MCF 10A (cell line): ENCODE measurements around the gene GFOD1. TPM values are rescaled to one million over a fixed set of nuclear protein-coding genes. Genes with fewer than 3 reads are reported as not detected.
"Not testable (repeated sequence)": the region's sequence is repeated elsewhere in the genome, so short reads cannot be mapped to it uniquely, and the experiment has no call there.

Experiments
- BruUV-seq: library from RNA; stranded (reverse); fragments of 400-500 nt; replicated peaks from 2 replicates; lab custom pipeline; 2021; lab: Mats Ljungman, UMichigan
- CTCF ChIA-PET: fragments of 300-600 bp; sonication (Branson Sonifier 250); formaldehyde crosslinking; extraction: SDS; loops from one replicate; lab custom pipeline; 2021; ENCODE audit warnings: antibody characterized with exemption, inconsistent platforms; lab: Yijun Ruan, JAX
- POLR2A ChIA-PET: fragments of 300-600, 350-650 bp; sonication (Branson Sonifier 250); formaldehyde crosslinking; extraction: SDS; loops from one replicate; lab custom pipeline; 2020; ENCODE audit warnings: antibody characterized with exemption, inconsistent platforms; lab: Yijun Ruan, JAX
- DNase-seq: peaks from one replicate; pipeline ENCODE4 v3.0.0-alpha.2; 2018; ENCODE audit not compliant: unreplicated experiment
- H3K27ac Mint-ChIP-seq: one replicate; pipeline ENCODE4 v1.8.0; 2022; ENCODE audit warnings: mild to moderate bottlenecking, low read depth, mixed read lengths; ENCODE audit not compliant: unreplicated experiment
- H3K27me3 Mint-ChIP-seq: one replicate; pipeline ENCODE4 v1.8.0; 2022; ENCODE audit warnings: mixed read lengths; ENCODE audit not compliant: insufficient read depth, unreplicated experiment
- H3K36me3 Mint-ChIP-seq: one replicate; pipeline ENCODE4 v1.8.0; 2022; ENCODE audit warnings: mild to moderate bottlenecking, moderate library complexity, mixed read lengths; ENCODE audit not compliant: insufficient read depth, unreplicated experiment
- H3K4me1 Mint-ChIP-seq: one replicate; pipeline ENCODE4 v1.8.0; 2022; ENCODE audit warnings: mixed read lengths; ENCODE audit not compliant: insufficient read depth, unreplicated experiment
- H3K4me3 Mint-ChIP-seq: one replicate; pipeline ENCODE4 v1.8.0; 2022; ENCODE audit warnings: mild to moderate bottlenecking, moderate library complexity, mixed read lengths; ENCODE audit not compliant: unreplicated experiment
- H3K9me3 Mint-ChIP-seq: one replicate; pipeline ENCODE4 v1.8.0; 2022; ENCODE audit warnings: mixed read lengths; ENCODE audit not compliant: unreplicated experiment
- CTCF ChIP-seq: fragments of 200-600 bp; IDR thresholded peaks from one replicate; pipeline ENCODE4 v1.8.0; 2022; ENCODE audit warnings: antibody characterized with exemption, mild to moderate bottlenecking; ENCODE audit not compliant: unreplicated experiment
- intact Hi-C: fragments of 100-400 bp; cut with micrococcal nuclease; formaldehyde crosslinking; loops from 2 replicates; pipeline ENCODE4 v1.14.1; 2022
- total RNA-seq: library from RNA; stranded (reverse); gene quantifications from 2 replicates; pipeline ENCODE4 v1.2.3, GENCODE V29; 2022

GFOD1 gene
- total RNA-seq, 1 experiment from 2014 or later = 9.5 TPM

DNA sequence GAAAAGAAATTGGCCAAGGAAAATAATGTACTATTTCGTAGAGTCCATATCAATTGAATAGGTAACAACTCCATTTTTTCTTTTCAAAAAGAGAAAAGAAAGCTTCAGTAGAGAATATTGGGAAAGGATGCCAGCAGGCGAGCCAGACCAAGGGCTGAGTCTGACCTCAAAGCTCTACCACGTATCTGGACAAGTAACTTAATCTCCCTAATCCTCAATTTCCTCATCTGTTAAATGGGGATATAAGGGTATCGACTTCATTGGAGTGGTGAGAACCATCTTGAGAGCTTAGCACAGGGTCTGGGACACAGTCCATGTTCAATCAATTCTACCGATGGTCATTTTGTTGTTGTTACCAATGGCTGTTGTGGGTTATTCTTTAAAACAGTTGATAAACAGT is 95.9 kb downstream of the GFOD1 start:
- ChIA-PET POLR2A (interaction anchor here (0.6 kb wide), 1 partner anchor 24 kb away, joined by 3 read pairs; no protein-coding TSS in a partner anchor), CTCF (interaction anchor here (0.7 to 0.9 kb wide), 2 partner anchors 20 to 53 kb away, joined by 3 to 4 read pairs; no protein-coding TSS in a partner anchor)
- no peak overlapping the region for H3K4me3 Mint-ChIP-seq
- no peak for DNase-seq
- no peak overlapping the region for H3K27ac Mint-ChIP-seq
- no peaks in the 10 kb centered on the region for H3K9me3 Mint-ChIP-seq
- peaks cover 7% of the 10 kb centered on the region for H3K36me3 Mint-ChIP-seq
- intact Hi-C loops = no loop called here
- H3K4me1 Mint-ChIP-seq = peaks cover 13% of the 10 kb centered on the region
- no peak for TF ChIP-seq CTCF
- BruUV-seq = no TSS peak
- no peaks in the 10 kb centered on the region for H3K27me3 Mint-ChIP-seq

DNA sequence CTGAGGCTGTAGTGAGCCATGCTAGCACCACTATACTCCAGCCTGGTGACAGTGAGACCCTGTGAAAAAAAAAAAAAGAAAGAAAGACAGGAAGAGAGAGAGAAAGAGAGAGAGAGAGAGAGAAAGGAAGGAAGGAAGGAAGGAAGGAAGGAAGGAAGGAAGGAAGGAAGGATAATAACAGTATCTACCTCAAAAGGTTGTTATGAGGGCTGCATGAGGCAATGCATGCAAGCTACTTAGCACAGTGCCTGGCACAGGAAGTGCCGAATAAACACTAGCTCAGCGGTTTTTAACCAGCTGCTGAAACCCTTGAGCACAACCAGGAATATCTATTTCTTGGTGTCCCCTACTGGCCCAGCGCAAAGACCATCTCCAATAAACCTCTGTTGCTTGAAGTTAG is 96.7 kb downstream of the GFOD1 start:
- Mint-ChIP-seq H3K4me1 (peaks cover 6% of the 10 kb centered on the region), H3K9me3 (no peaks in the 10 kb centered on the region), H3K4me3 (no peak overlapping the region), H3K27me3 (no peaks in the 10 kb centered on the region), H3K27ac (no peak overlapping the region), H3K36me3 (peaks cover 7% of the 10 kb centered on the region)
- no TSS peak for BruUV-seq
- POLR2A ChIA-PET = no interaction called here
- intact Hi-C loops = no loop called here
- CTCF ChIA-PET = interaction anchor here (0.9 kb wide), 1 partner anchor 54 kb away, joined by 4 read pairs; no protein-coding TSS in a partner anchor
- no peak for DNase-seq
- TF ChIP-seq CTCF = no peak

DNA sequence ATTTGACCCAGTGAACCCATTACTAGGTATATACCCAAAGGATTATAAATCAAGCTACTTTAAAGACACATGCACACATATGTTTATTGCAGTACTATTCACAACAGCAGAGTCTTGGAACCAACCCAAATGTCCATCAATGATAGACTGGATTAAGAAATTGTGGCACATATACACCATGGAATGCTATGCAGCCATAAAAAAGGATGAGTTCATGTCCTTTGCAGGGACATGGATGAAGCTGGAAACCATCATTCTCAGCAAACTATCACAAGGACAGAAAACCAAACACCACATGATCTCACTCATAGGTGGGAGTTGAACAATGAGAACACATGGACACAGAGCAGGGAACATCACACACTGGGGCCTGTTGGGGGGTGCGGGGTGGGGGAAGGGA is 98.2 kb downstream of the GFOD1 start:
- CTCF ChIA-PET, POLR2A ChIA-PET, H3K27ac Mint-ChIP-seq, H3K4me1 Mint-ChIP-seq, H3K27me3 Mint-ChIP-seq, H3K4me3 Mint-ChIP-seq, BruUV-seq, H3K36me3 Mint-ChIP-seq, intact Hi-C loops, DNase-seq, H3K9me3 Mint-ChIP-seq: not testable (repeated sequence)

DNA sequence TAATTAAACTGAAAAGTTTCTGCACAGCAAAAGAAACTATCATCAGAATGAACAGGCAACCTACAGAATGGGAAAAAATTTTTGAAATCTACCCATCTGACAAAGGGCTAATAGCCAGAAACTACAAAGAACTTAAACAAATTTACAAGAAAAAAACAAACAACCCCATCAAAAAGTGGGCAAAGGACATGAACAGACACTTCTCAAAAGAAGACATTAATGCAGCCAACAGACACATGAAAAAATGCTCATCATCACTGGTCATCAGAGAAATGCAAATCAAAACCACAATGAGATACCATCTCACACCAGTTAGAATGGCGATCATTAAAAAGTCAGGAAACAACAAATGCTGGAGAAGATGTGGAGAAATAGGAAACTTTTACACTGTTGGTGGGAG is 98.6 kb downstream of the GFOD1 start:
- H3K27ac Mint-ChIP-seq, POLR2A ChIA-PET, intact Hi-C loops, H3K27me3 Mint-ChIP-seq, H3K4me3 Mint-ChIP-seq, H3K9me3 Mint-ChIP-seq, CTCF ChIA-PET, H3K4me1 Mint-ChIP-seq, BruUV-seq, H3K36me3 Mint-ChIP-seq, DNase-seq: not testable (repeated sequence)

GRCh38 chr6:13384966-13385365 is 102.4 kb downstream of the GFOD1 start:
- no peak overlapping the region for H3K27ac Mint-ChIP-seq
- ChIA-PET CTCF (interaction anchor here (0.7 to 2.3 kb wide), 6 partner anchors 8 to 229 kb away, joined by 3 to 15 read pairs (median 3); no protein-coding TSS in a partner anchor), POLR2A (interaction anchor here (2.1 kb wide), 1 partner anchor 230 kb away, joined by 10 read pairs; the partner anchor contains the start of gene NOL7)
- H3K4me3 Mint-ChIP-seq = no peak overlapping the region
- intact Hi-C loops = no loop called here
- H3K27me3 Mint-ChIP-seq = no peaks in the 10 kb centered on the region
- H3K36me3 Mint-ChIP-seq = no peaks in the 10 kb centered on the region
- BruUV-seq = no TSS peak
- H3K4me1 Mint-ChIP-seq = peaks cover 10% of the 10 kb centered on the region
- no peaks in the 10 kb centered on the region for H3K9me3 Mint-ChIP-seq
- TF ChIP-seq CTCF = no peak
- DNase-seq = no peak
